Adrenal gland (tissue), 12 donors: Measurements from ENCODE around the gene LHX6. TPM values are rescaled to one million over a fixed set of nuclear protein-coding genes. Genes with fewer than 3 reads are reported as not detected.

Source experiments
- DNase-seq, 7 donors: peaks; one replicate each; pipeline ENCODE4 v3.0.0-alpha.2; 2019 to 2020
- H3K27ac ChIP-seq, 5 donors: fragments of 200-600 bp; sonication (generic) in 4 of 5; 1 replicate in 3 of 5; 2 replicates in 2 of 5; pipeline versions ENCODE4 v1.5.1 to v1.8.0; 2016 to 2020; ENCODE audit warnings: mild to moderate bottlenecking in 1 of 5
- H3K27me3 ChIP-seq: fragments of 200-600 bp; 2 replicates; pipeline ENCODE4 v1.8.0; 2021
- H3K36me3 ChIP-seq, 2 donors: fragments of 200-600 bp; replicated peaks in 1 of 2; 1 replicate in 1 of 2; 2 replicates in 1 of 2; pipeline versions ENCODE4 v1.5.1 to v1.8.0; 2018 to 2022
- H3K4me1 ChIP-seq, 2 donors: fragments of 200-600 bp; replicated peaks in 1 of 2; 1 replicate in 1 of 2; 2 replicates in 1 of 2; pipeline versions ENCODE4 v1.5.1 to v1.8.0; 2018 to 2021
- H3K4me3 ChIP-seq, 4 donors: fragments of 200-600 bp; sonication (generic) in 3 of 4; one replicate each; pipeline ENCODE4 v1.5.1; 2016 to 2018
- H3K9me3 ChIP-seq, 3 donors: fragments of 200-600 bp; sonication (generic) in 1 of 3; replicated peaks in 1 of 3; 1 replicate in 2 of 3; 2 replicates in 1 of 3; pipeline versions ENCODE4 v1.5.1 to v1.8.0; 2016 to 2021
- CTCF ChIP-seq, 6 experiments: fragments of 450-650 bp in 4 of 6; fragments of 200-600 bp in 2 of 6; sonication (generic) in 1 of 6; IDR thresholded peaks; 1 replicate in 5 of 6; 2 replicates in 1 of 6; pipeline versions ENCODE4 v1.5.1 to v1.8.0; 2016 to 2021; ENCODE audit warnings: antibody characterized with exemption in 6 of 6, mild to moderate bottlenecking in 2 of 6, moderate library complexity in 1 of 6
- POLR2A ChIP-seq, 2 donors: fragments of 450-650 bp; IDR thresholded peaks; one replicate each; pipeline ENCODE4 v1.6.1; 2017; ENCODE audit warnings: antibody characterized with exemption in 2 of 2, mild to moderate bottlenecking in 2 of 2, moderate library complexity in 1 of 2
- WGBS, 4 donors: extraction: QIAGEN DNeasy Blood & Tissue Kit in 2 of 4; methylation state at CpG; one replicate each; pipeline versions ENCODE4 v1.1.5 to v1.1.7; 2013 to 2017; 5-methylcytosine and 5-hydroxymethylcytosine counted together
- intact Hi-C, 2 donors: fragments of 100-400 bp; cut with DNase I; formaldehyde crosslinking; loops; one replicate each; pipeline versions ENCODE4 v1.14.1 to v1.15.0; 2022 to 2023
- polyA plus RNA-seq, 3 donors: library from polyadenylated mRNA; stranded (reverse); fragments of 200-250 nt in 2 of 3; fragments of 350-450 nt in 1 of 3; fragmentation: Illumina TruSeq in 1 of 3; extraction: RNeasy Lipid Tissue Mini Kit (QIAGEN cat#74804) in 1 of 3; gene quantifications; one replicate each; pipeline ENCODE4 v1.2.3, GENCODE V29; 2013 to 2014
- total RNA-seq, 9 donors: library from RNA; depleted of rRNA in 4 of 9; stranded (reverse); fragments of >200 nt in 4 of 9; fragments of 120-200 nt in 1 of 9; fragmentation: NEBNext Ultra II Directional in 1 of 9; extraction: Animal tissue kit (Norgen Biotek cat#: 25700) in 1 of 9; gene quantifications; one replicate each; pipeline versions ENCODE4 v1.1.0 to v1.2.4, GENCODE V29; 2013 to 2023
- donor health status: healthy with polysubstance abuse.
- donor health status: Bipolar disorder and iron deficiency.
- donor health status: DM: yes; HTN: yes; CAD: no.
- donor health status: DM: no; HTN: no; CAD: no.
- donor health status: DM: no; HTN: no; CAD: no.
- donor health status: DM: yes; HTN: yes; CAD: no.

The LHX6 gene
- total and polyA plus RNA-seq, 12 donors = 0.17 to 3.6 (median 1.5) TPM

- no peaks in the 10 kb centered on the region for H3K9me3 ChIP-seq
- whole genome bisulfite sequencing, 4 donors = 35 to 46% (median 40%) methylated on average over 17 to 20 of the region's 20 CpGs
- DNase-seq = no peak
- intact Hi-C loops = no loop called here
- no peaks in the 10 kb centered on the region for H3K36me3 ChIP-seq
- peaks cover 11 to 13% of the 10 kb centered on the region in 2 donors for H3K4me1 ChIP-seq
- no peak overlapping the region for H3K27ac ChIP-seq
- peaks cover 45% of the 10 kb centered on the region for H3K27me3 ChIP-seq
- TF ChIP-seq POLR2A (IDR thresholded peaks at IDR 0.05) = no peak
- TF ChIP-seq CTCF (IDR thresholded peaks at IDR 0.05) = no peak
- peak overlapping the region in 1 of 4 donors; percentile 35 for H3K4me3 ChIP-seq
Observed at GRCh38 chr9:122213102-122213588, 15.6 kb downstream of the LHX6 start.

- intact Hi-C loops = no loop called here
- DNase-seq = no peak
- H3K27ac ChIP-seq = no peak overlapping the region
- TF ChIP-seq POLR2A (IDR thresholded peaks at IDR 0.05) = no peak
- no peak for TF ChIP-seq CTCF (IDR thresholded peaks at IDR 0.05)
- H3K4me1 ChIP-seq = peaks cover 11 to 13% of the 10 kb centered on the region in 2 donors
- H3K36me3 ChIP-seq = no peaks in the 10 kb centered on the region
- WGBS, 4 donors = 66 to 78% (median 75%) methylated on average over 7 of the region's 7 CpGs
- peaks cover 42% of the 10 kb centered on the region for H3K27me3 ChIP-seq
- no peak overlapping the region for H3K4me3 ChIP-seq
- H3K9me3 ChIP-seq = no peaks in the 10 kb centered on the region
Observed at GRCh38 chr9:122212473-122213004, 16.2 kb downstream of the LHX6 start.

- H3K4me1 ChIP-seq = peaks cover 11 to 13% of the 10 kb centered on the region in 2 donors
- H3K27ac ChIP-seq = no peak overlapping the region
- no peaks in the 10 kb centered on the region for H3K36me3 ChIP-seq
- H3K9me3 ChIP-seq = no peaks in the 10 kb centered on the region
- H3K4me3 ChIP-seq = no peak overlapping the region
- DNase-seq = no peak
- 88 to 94% (median 93%) methylated on average over 7 to 12 of the region's 12 CpGs for WGBS, 4 donors
- peaks cover 25% of the 10 kb centered on the region for H3K27me3 ChIP-seq
- TF ChIP-seq CTCF (IDR thresholded peaks at IDR 0.05) (no peak), POLR2A (IDR thresholded peaks at IDR 0.05) (no peak)
- intact Hi-C loops = no loop called here
Observed at GRCh38 chr9:122209451-122209850, 19.3 kb downstream of the LHX6 start.

- WGBS, 4 donors = 72 to 81% (median 77%) methylated on average over 8 to 9 of the region's 9 CpGs
- no peaks in the 10 kb centered on the region for H3K4me1 ChIP-seq
- H3K36me3 ChIP-seq = no peaks in the 10 kb centered on the region
- intact Hi-C loops = no loop called here
- H3K27ac ChIP-seq = no peak overlapping the region
- no peak for TF ChIP-seq POLR2A (IDR thresholded peaks at IDR 0.05)
- no peak for TF ChIP-seq CTCF (IDR thresholded peaks at IDR 0.05)
- no peaks in the 10 kb centered on the region for H3K9me3 ChIP-seq
- no peak overlapping the region for H3K4me3 ChIP-seq
- DNase-seq = no peak
- H3K27me3 ChIP-seq = peaks cover 13% of the 10 kb centered on the region
Observed at GRCh38 chr9:122207096-122207495, 21.7 kb downstream of the LHX6 start.
